ENCODE data around the gene POU4F2. TPM values are rescaled to one million over a fixed set of nuclear protein-coding genes. Genes with fewer than 3 reads are reported as not detected.

Gene POU4F2
- total RNA-seq, 4 donors from 2014 or later: not detected

- no peak for TF ChIP-seq CTCF (IDR thresholded peaks at IDR 0.05; ENCODE audit: low read depth)
Measured at GRCh38 chr4:146645921-146646320, 7.2 kb downstream of the POU4F2 start.

- TF ChIP-seq CTCF (IDR thresholded peaks at IDR 0.05; ENCODE audit: low read depth): no peak
Measured at GRCh38 chr4:146646593-146647325, 8.1 kb downstream of the POU4F2 start.

- no peak for TF ChIP-seq CTCF (IDR thresholded peaks at IDR 0.05; ENCODE audit: low read depth)
Measured at GRCh38 chr4:146647615-146648460, 9.1 kb downstream of the POU4F2 start.

GRCh38 chr4:146648461-146648783 lies 9.7 kb downstream of the POU4F2 start:
- no peak for TF ChIP-seq CTCF (IDR thresholded peaks at IDR 0.05; ENCODE audit: low read depth)

GRCh38 chr4:146649232-146649631 lies 10.5 kb downstream of the POU4F2 start:
- TF ChIP-seq CTCF (IDR thresholded peaks at IDR 0.05; ENCODE audit: low read depth): no peak

GRCh38 chr4:146650034-146650433 lies 11.3 kb downstream of the POU4F2 start:
- no peak for TF ChIP-seq CTCF (IDR thresholded peaks at IDR 0.05; ENCODE audit: low read depth)

- no peak for TF ChIP-seq CTCF (IDR thresholded peaks at IDR 0.05; ENCODE audit: low read depth)
Measured at GRCh38 chr4:146654687-146655520, 16.2 kb downstream of the POU4F2 start.

Data from subcutaneous adipose tissue (tissue), 4 donors.